Stimulated activated CD8-positive, alpha-beta memory T cell treated with anti-CD3 and anti-CD28 coated beads, Interleukin-7, amount 100 ng/mL, for 1 hour (primary cell): ENCODE results near the gene SLC2A10.

Source experiments
- DNase-seq, 2 donors: peaks; one replicate each; pipeline ENCODE4 v3.0.0-alpha.2; 2020; ENCODE audit warnings: low read depth in 2 of 2

The SLC2A10 gene

DNA sequence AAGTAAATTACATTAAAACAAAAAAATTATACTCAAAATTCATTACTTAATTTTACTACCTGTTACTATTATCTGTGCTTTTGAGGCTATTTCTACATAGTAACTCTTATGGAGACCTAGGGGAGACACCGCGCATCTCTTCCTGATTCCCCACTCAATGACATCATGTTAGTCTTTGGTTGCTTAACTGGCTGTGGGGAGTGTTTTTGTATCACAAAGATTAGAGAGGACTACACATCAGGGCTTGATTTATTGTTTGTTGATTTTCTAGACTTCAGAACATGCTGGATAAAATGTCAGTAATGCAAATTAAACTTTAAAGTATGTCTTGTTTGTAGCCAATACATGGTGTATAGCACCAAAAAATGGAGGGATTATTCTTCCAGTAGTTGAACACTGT is 26.0 kb downstream of the SLC2A10 start:
- DNase-seq, result no peak

DNA sequence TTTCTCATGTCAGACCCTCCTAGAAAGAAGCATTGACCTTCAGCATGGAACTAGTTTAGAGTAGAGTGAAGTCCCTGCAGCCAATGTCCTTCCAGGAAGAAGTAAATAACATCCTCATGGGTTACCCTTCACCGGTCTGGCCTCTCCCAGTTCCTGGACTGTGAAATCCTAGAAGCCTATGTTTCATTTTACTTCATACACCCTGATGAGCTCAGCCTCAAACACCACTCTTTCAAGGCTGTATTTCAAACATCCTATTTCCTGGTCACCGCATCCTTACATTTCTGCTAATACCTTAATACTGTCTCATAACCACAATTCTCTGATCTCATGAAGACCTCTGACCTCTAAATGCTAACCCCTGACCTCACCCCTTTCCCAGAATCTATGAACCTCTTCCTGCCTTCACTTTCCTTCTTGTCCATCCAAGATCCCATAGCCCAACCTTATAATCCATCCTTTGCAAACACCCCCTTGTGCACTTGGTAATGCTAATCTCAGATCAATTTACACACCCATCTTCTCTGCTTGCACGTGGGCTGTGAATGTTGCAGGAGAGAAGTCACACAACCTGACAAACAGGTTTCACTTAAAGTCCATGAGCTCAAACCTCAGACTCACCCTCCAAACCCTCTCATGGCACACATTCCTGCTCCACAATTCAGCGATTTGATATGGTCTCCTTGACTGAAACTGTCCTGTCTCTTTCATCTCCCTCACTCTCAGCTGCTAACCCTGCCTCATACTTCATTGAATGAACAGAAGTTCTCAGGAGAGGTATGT is 30.2 kb downstream of the SLC2A10 start:
- DNase-seq, result no peak

DNA sequence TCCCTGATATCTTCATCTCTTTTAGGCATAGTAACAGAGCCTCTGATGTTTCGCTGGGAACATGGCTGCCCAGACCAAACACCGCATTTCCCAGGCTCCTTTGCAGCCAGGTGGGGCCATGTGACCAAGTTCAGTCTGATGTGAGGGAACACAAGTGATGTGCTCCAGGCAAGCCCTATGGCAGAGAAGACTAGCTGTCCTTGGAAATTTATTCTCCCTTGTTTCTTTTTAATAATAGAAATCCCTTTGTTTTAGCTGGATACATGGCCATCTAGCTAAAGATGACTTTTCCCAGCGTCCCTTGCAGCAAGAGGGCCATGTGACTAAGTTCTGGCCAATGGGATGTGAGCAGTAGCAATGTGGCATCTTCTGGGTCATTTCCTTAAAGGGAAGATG is 30.8 kb downstream of the SLC2A10 start:
- no peak for DNase-seq

DNA sequence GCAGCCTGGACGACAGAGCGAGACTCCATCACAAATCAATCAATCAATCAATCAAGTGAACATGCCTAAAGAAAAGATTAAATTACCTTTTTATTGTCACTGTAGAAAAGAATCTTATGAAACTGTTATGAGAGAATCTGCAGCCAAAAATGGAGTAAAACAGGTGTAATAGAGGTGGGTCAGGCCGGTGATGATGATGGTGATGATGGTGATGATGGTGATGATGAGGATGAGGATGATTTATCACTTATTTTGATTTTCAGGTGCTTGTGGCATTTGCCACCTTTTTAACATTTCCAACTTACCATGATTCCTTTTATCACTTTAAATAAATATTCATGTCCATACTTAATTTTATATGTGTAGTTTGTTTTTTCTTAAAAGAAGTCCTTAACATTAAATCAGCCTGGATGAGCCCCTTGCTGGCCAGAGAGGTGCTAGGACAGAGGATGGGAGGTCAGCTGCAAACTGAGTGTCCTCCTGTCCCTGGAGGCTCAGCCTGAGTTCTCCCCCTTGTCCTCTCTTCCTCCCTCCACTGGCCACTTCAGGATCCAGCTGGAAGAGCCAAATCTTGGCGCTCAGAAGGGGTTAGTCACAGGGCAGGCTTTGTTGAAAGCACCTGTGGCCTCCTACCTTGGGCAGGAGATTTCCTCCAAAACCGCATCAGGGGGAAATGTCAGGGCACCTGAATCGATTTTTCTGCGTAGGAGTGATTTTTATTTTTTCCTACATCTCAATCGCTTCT is 32.6 kb downstream of the SLC2A10 start:
- no peak for DNase-seq

DNA sequence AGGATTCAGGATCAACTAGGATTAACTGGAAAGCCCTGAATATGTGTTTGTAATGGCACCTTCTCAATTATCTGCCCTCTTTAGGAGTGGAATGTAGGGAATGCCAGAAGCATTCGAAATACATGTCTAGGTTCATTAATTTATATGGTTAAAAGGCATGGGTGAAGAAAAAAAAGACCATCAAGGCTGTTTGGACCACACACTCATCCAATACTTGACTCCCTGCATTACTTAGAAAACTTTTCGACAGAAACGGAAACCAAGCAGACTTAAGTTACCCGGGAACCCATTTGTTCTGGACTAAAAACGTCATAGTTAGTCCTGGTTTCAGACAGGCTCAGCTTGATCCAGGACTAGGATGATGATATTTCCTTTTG is 33.2 kb downstream of the SLC2A10 start:
- no peak for DNase-seq

DNA sequence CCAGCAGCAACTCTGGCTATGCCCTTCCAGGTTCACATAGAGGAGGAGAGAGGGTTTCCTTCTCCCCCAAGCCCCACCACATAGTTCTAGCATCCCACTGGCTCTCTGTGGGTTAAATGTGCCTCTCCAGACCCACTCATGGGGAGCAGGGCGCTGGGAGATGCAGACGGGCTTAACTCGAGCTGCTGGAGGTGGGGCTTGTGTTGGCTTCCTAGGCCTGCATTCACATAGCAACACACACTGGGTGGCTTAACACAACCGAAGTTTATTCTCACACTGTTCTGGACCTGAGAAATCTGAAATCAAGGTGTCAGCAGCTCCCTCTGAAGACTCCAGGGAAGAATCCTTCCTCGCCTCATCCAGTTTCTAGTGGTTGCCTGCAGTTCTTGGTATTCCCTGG is 33.6 kb downstream of the SLC2A10 start:
- no peak for DNase-seq

DNA sequence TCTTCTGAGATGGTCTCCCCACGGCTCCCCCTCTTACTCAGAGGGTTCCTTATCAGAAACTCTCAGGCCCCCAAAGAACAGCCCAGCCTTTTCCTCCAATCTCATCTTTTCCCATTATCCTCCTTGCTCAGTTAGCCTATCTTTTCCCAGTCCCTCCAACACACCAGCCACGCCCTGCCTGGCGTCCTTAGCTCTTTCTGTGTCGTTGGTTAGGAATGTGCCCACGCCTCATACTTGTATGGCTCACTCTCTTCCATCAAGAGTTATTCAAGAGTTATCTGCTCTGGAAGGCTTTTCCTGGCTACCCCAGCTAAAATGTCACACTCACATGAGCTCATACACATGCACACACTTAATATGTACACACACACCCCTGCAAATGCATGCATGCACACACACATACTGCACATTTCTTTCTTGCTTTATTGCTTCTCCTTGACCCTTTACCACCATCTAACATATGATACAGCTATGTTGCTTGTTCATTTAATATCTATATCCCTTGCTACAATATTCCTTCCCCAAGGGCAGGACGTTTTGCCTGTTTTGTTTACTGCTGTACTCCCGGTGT is 37.6 kb downstream of the SLC2A10 start:
- no peak for DNase-seq

DNA sequence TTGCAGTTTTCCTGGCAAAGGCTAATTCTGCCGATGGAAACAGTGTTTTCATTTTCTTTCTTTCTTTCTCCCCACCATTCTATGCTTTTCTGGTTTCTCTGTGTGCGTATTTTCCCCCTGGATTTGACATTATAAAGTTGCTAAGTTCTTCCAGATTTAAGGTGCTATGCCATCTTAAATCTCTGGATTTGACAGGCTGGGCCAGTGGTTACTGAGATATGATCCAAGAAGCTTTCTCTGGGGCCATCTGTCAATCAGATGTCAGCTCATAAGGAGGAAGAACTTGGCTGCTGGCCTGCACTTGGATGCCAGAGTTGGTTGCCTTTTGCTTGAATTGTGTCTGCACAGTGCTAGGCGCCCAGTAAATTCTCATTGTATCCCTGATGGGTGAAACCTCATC is 39.7 kb downstream of the SLC2A10 start:
- DNase-seq, result no peak

DNA sequence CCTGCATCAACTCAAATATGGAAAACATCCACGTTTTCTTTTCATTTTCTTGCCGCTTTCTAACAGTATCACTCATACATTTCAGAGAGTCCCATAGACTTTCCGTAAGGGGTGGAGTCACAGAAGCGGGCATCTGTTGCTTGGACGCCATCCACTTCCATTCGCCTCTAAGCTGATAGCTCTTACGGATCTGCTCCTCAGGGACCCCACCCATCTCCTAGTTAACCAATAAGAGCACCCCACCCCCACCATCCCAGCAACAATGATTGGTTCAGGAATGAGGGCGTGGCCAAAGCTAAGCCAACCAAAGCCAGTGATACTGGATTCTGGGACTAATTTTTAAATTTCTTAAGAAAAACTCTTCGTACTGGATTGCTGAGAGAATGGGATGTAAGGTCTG is 42.4 kb downstream of the SLC2A10 start:
- DNase-seq, result no peak

DNA sequence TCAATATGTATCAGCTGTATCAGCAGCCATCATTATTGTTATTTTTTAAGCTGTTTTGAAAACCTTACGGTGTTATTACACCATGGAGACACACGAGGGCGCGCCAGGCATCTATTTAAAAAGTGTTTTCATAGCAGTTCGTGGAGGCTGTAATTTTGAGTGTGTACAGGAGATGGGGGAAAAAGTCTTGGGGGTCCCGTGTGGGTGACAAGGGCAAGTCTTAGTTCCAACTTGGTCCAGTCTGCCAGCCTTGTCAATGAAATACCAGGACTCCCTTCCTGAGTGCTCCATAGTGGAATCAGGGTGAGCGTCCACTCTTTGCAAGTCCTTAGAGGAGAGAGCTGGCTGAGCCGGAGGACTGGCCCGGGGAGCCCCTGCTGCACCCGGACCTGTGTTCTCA is 43.3 kb downstream of the SLC2A10 start:
- peak in 1 of 2 donors; percentile 20 for DNase-seq

DNA sequence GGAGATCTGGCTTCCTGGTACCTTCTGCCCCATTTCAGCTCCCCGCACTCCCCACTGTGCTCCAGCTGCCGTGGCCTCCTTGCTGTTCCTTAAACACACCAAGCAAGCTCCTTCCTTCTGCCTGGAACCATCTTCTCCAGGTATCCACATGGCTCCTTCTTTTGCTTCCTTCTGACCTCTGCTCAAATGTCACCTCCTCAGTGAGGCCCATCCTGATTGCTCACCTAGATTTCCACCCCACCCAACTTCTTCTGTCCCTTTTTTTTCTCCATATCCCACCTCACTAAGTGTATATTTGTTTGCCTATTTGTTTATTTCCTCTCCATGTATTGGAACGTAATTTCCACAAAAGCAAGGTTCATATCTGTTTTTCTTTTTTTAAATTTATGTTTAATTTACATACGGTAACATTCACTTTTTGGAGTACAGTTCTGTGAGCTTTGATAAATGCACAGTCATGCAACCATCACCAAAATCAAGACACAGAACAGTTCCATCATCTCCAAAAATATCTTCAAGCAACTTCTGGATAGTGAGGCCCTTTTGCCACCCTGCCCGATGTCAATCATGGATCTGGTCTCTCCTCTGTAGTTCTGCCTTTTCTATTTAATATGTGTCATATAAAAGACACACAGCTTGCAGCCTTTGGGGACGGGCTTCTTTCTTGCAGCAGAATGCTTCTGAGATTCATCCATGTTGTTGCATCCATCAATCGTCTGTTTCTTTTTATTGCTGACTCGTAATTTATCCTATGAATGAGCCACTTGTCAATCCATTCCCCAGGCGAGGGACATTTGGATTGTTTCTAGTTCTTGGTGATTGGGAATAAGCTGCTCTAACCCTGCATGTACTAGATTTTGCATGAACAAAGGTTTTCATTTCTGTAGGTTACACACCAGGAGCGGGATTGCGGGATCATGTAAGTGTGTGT is 46.3 kb downstream of the SLC2A10 start:
- no peak for DNase-seq

DNA sequence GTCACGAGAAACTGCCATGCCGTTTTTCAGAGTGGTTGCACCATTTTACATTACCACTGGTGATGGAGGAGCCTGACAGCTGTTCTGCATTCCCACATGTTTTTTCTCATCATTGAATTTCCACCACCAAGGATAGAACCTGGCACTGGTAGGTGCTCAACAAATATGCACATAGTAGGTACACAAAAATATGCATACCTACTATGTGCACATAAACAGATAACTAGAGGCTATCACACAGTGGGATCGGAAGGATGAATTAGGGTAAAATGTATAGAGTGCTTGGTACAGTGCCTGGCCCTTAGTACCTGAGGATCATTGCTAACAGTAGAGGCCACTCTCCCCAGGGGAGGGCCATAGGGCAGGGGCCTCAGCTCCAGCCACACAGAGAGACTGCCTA is 47.0 kb downstream of the SLC2A10 start:
- DNase-seq, result no peak

DNA sequence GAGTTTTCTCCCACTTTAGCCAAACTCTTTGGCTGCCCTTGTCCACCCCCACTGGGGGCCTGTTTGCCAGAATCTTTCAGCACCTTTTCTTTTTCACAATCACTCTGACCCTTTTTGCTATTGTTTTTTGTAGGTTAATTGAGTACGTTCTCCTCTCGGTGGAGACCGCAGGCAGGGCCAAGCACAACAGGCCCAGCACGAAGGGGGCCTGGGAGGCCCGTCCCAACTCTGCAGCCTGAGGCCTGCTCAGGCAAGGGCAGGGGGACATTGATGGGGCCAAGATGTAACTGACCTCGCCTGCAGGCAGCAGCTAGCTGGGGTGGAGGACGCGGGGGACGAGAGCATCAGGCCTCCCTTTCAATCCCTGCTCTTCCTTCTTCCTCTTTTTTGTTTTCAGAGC is 47.7 kb downstream of the SLC2A10 start:
- DNase-seq, result no peak

DNA sequence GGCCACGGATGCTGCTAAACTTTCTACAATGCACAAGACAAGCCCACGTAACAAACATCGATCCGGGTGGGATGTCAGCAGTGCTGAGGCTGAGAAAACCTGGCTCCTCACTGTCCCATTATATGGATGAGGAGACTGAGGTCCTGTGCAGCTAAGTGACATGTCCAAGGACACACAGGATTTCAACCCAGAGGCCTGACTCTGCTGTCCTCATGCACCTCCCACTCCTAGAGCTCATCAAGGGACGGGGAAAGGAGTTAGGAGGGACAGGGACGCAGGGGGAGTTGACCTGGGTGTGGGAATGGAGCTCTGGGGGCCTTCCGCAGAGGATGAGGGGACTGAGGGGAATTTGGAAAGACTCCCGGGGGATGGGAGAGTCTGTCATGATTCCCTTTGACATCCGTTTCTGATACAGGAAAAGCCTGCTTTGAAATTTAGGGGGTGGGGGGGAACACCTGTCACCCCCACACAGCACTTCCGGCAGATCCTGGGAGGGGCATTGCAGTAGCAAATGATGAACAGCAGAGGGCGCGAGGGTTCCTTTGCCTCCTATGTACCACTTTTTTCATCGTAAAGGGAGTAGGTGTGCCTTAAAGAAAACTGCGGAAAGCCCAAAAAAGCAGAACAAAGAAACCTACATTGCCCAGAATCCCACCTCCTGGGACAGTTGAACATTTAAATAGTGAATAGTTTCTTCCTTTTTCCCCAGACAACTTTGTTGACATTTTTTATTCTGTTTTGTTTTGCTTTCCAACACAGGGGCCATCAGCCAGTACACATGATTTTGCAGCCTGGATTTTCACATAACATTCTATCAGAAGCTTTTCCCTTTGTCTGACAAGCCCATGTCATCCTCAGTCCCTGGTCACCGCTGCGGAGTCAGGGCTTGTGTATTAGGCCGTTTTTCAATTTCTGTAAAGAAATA is 48.6 kb downstream of the SLC2A10 start:
- DNase-seq, result peak; percentile 11 to 22

DNA sequence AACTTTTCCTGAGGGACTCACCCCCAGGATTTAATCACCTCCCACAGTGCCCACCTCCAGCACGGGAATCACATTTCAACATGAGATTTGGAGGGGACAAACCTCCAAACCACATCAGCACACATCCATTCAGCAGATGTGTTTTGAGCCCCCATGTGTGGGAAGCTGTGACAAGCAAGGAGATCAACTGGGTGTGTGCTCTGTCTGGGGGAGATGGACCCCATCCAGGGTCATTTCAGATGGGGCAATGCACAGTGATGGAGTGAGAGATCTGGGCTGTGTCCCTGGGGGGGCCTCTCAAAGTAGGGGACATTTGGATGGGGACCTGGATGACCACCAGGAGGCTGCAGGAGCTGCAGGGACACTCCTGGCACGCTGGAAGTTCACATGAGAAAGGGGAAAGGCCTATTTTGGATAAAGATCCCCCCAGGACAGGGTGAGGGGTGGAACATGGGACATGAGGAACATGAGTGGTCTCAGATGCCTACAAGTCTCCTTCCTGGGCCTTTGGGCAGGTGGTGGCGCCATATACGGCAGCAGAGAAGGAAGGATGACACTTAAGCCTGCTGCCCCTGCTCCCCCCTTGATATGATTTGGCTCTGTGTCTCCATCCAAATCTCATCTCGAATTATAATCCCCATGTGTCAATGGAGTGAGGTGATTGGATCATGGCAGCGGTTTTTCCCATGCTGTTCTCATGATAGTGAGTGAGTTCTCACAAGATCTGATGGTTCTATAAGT is 49.6 kb downstream of the SLC2A10 start:
- no peak for DNase-seq

DNA sequence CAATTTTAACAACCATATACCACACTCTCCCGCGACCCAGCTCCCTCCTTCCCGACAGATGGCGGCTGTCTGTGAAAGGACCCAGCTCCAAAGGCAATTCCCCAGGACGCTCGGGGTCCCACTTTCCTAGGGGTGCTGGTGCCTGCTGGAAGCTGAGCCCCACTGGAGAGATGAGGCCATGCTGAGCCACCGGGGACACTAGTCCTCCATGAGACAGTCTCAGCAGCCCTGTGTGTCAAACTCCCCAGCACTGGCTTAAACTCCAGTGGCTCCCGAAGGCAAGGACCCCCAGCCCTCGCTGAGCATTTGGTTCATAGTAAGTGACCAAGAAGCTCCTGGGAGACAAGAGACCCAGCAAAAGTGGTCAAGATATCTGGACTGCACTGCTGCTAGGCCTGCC is 52.1 kb downstream of the SLC2A10 start:
- DNase-seq, result no peak

DNA sequence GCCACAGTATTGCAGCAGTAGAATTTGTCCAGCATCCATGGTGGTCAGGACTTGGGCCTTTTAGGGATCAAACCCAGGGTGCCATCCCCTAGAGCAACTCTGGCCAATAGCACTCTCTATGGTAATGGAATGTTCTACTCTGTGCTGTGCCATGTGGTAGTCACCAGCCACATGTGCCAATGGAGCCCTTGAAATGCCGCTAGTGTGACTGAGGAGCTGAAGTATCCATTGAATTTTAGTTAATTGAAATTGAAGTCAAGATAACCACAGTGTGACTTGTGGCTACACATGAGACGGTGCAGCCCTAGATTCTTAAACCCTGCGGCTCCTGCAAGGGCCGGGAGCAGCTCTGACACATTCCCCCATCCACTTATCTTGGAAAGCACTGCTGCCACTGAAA is 54.6 kb downstream of the SLC2A10 start:
- no peak for DNase-seq

DNA sequence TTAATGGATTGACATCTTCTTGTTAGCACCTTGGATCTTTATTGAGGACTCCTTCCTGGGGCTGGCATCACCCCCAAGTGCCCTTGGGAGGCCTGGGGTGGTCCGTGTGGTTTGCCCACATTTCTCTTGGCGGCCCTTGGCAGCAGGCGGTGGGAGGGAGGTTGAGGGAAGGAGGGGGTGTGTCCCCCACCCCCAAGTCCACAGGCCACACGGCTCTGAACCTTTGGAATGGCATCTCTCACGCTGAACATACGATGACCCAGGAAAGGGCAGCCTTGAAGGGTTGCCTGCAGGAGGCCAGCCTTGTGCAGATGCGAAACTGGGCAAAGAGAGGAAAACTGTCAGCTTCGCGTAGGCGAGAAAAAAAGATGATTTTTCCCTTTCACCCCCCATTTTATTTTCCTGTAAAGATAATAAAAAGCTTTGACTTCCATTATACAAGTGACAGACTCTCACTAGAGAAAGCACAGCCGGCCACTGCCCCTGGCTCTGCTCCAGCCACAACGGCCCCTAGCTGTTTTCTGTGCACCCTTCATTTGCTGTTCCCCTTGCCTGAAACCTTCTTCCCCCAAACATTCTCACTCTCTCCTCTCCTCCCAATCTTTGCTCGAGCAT is 56.2 kb downstream of the SLC2A10 start:
- DNase-seq, result no peak

DNA sequence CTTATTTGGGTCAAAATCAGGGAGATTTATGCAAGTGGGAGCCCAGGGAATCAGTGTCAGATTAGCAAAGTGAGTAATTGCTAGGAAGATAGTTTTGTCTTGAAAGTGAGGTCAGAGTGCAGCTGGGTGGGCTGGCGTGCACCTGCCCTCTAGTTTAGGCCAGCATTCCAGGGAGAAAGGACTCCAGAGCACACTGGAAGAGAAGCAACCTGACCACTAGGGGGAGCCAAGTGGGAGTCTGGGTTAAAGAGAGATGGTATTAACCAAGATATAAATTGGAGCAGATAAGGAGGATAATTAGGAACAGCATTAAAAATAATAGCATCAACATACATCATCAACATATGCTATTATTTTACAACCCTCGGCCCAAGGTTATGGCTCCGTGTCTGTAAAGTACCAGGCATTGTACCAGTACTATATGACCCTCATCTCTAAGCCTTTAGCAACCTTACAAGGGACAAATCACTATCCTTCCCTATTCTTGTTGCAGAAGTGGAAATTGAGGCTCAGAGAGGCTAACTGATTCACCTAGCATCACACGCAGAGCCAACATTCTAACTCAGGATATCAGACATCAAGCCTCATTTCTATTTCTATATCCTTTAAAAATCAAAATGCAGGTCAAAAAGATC is 57.8 kb downstream of the SLC2A10 start:
- no peak for DNase-seq
